ENCODE measurements around the gene IRF2BPL. TPM values are rescaled to one million over a fixed set of nuclear protein-coding genes. Genes with fewer than 3 reads are reported as not detected.

The IRF2BPL gene
- polyA plus RNA-seq, 1 experiment, result 17.6 TPM

- ChIA-PET POLR2A (interaction anchor here (0.6 kb wide), 1 partner anchor 9 kb away, joined by 12 read pairs; no protein-coding TSS in a partner anchor), CTCF (no interaction called here)
- TF ChIP-seq CTCF (IDR thresholded peaks at IDR 0.05; ENCODE audit: insufficient read depth, low read depth, low read length), result no peak
- no peaks in the 10 kb centered on the region for H3K36me3 ChIP-seq (ENCODE audit: control insufficient read depth, insufficient read depth, low read length)
- no peaks in the 10 kb centered on the region for H3K27me3 ChIP-seq (ENCODE audit: control insufficient read depth, insufficient read depth, low read length)
- DNase-seq (ENCODE audit: low read depth), result no peak
- no peak overlapping the region for H3K4me3 ChIP-seq (ENCODE audit: low read depth, low read length)
These were observed 50.5 kb downstream of the IRF2BPL start for GRCh38 chr14:76977793-76978720.

GRCh38 chr14:76976240-76977005 lies 52.1 kb downstream of the IRF2BPL start:
- H3K4me3 ChIP-seq (ENCODE audit: low read depth, low read length), result no peak overlapping the region
- H3K27me3 ChIP-seq (ENCODE audit: control insufficient read depth, insufficient read depth, low read length), result no peaks in the 10 kb centered on the region
- ChIA-PET POLR2A (no interaction called here), CTCF (no interaction called here)
- no peaks in the 10 kb centered on the region for H3K36me3 ChIP-seq (ENCODE audit: control insufficient read depth, insufficient read depth, low read length)
- DNase-seq (ENCODE audit: low read depth), result no peak
- no peak for TF ChIP-seq CTCF (IDR thresholded peaks at IDR 0.05; ENCODE audit: insufficient read depth, low read depth, low read length)

- DNase-seq (ENCODE audit: low read depth), result no peak
- no peak for TF ChIP-seq CTCF (IDR thresholded peaks at IDR 0.05; ENCODE audit: insufficient read depth, low read depth, low read length)
- H3K36me3 ChIP-seq (ENCODE audit: control insufficient read depth, insufficient read depth, low read length), result no peaks in the 10 kb centered on the region
- H3K4me3 ChIP-seq (ENCODE audit: low read depth, low read length), result no peak overlapping the region
- POLR2A ChIA-PET, result no interaction called here
- no peaks in the 10 kb centered on the region for H3K27me3 ChIP-seq (ENCODE audit: control insufficient read depth, insufficient read depth, low read length)
- CTCF ChIA-PET, result interaction anchor here (1.5 kb wide), 1 partner anchor 95 kb away, joined by 3 read pairs; no protein-coding TSS in a partner anchor
These were observed 52.7 kb downstream of the IRF2BPL start for GRCh38 chr14:76975812-76976211.

GRCh38 chr14:76975051-76975450 lies 53.5 kb downstream of the IRF2BPL start:
- Histone ChIP-seq H3K27me3 (ENCODE audit: control insufficient read depth, insufficient read depth, low read length) (no peaks in the 10 kb centered on the region), H3K4me3 (ENCODE audit: low read depth, low read length) (no peak overlapping the region), H3K36me3 (ENCODE audit: control insufficient read depth, insufficient read depth, low read length) (no peaks in the 10 kb centered on the region)
- no peak for DNase-seq (ENCODE audit: low read depth)
- no peak for TF ChIP-seq CTCF (IDR thresholded peaks at IDR 0.05; ENCODE audit: insufficient read depth, low read depth, low read length)
- POLR2A ChIA-PET, result no interaction called here
- CTCF ChIA-PET, result interaction anchor here (1.2 to 1.5 kb wide), 3 partner anchors 13 to 96 kb away, joined by 3 to 6 read pairs (median 4); no protein-coding TSS in a partner anchor

Other genes with a start within 250 kb of the IRF2BPL start
- gene ANGEL1, start 215.8 kb downstream of the IRF2BPL start, polyA plus RNA-seq (2011; rRNA removed), result 14.0 and 16.8 TPM in 2 replicates
- not detected in 2 replicates for gene LRRC74A, start 202.3 kb downstream of the IRF2BPL start, polyA plus RNA-seq (2011; rRNA removed)
- 14.2 and 15.5 TPM in 2 replicates for gene CIPC, start 69.5 kb upstream of the IRF2BPL start, polyA plus RNA-seq (2011; rRNA removed)
- not detected in 2 replicates for gene ZDHHC22, start 113.1 kb upstream of the IRF2BPL start, polyA plus RNA-seq (2011; rRNA removed)
- not detected in 2 replicates for gene TMEM63C, start 153.1 kb upstream of the IRF2BPL start, polyA plus RNA-seq (2011; rRNA removed)
- gene NGB, start 242.5 kb upstream of the IRF2BPL start, polyA plus RNA-seq (2011; rRNA removed), result 0.05 TPM in 1 of 2 replicates, not detected in the other